Measurements from ENCODE around the gene SPEF2.
"Not testable (repeated sequence)": the region's sequence is repeated elsewhere in the genome, so short reads cannot be mapped to it uniquely, and the experiment has no call there.

The SPEF2 gene

GRCh38 chr5:35651002-35651756 lies 33.5 kb downstream of the SPEF2 start:
- peak; percentile 29 for DNase-seq (ENCODE audit: low read depth)

- DNase-seq (ENCODE audit: low read depth) = no peak
These were observed 39.1 kb downstream of the SPEF2 start for GRCh38 chr5:35656721-35657120.

- DNase-seq (ENCODE audit: low read depth) = no peak
These were observed 40.2 kb downstream of the SPEF2 start for GRCh38 chr5:35657877-35658276.

DNA sequence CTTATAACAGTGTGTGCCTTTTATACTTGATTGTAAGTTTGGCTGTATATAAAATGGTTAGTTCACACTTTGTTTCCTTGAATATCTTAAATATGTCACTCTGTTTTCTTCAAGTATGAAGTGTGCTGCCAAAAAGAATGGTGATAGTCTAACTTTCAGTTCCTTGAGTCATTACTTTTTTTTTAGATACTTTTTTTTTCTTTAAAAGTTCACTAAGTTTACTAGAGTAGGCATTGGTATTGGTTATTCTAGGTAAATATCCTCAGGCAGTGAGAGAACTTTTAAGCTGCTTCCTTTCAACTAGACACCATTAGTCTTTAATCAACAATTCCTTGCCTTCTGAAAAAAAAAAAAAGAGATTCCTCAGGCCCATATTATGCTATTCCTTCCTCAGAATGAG lies 41.9 kb downstream of the SPEF2 start:
- no peak for DNase-seq (ENCODE audit: low read depth)

DNA sequence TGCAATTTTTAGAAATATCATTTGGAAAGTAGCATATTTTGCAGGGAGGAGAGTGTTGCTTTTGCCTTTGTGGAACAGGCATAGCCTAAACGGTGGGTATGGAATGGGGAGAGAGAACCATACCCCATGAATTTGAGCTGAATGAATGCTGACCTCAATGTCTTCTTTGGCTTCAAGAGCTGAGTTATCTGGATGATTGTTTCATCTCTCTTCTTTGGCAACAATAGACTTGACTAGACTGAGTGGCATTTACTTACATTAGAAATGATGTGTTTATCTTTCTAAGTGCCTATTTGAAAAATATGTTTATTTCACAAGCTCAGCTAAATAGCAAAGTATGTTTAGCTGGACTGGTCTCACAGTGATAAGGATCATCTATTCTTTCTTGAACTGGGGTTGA lies 42.8 kb downstream of the SPEF2 start:
- DNase-seq (ENCODE audit: low read depth) = no peak

DNA sequence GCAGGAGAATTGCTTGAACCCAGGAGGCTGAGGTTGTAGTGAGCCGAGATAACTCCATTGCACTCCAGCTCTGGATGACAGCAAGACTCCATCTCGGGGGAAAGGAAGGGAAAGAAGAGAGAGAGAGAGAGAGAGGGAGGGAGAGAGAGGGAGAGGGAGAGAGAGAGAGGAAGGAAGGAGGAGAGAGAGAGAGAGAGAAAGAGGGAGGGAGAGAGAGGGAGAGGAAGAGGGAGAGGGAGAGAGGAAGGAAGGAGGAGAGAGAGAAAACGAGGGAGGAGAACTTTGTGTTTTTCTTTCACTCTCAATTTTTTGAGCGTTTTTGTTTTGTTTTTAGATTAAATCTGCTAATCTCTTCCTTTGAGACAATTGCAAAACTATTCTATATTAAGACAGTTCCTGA lies 46.9 kb downstream of the SPEF2 start:
- DNase-seq (ENCODE audit: low read depth) = no peak

DNA sequence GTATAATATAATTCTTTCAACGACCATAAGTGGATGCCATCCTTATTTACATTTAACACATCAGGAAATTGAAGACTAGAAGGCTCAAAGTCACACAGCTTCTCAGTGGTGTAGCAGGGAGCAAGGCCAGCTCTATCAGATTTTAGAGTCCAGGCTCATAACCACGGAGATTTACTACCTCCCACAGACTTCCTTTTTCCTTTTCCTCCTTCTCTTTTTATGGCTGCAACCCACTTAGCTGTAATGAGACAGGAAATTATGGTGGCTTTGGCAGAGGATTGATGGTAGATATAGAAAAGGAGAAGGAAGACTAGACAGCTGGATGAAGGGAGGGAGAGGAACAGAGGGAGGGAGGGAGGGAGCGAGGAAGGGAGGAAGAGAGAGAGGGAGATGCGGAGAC lies 47.4 kb downstream of the SPEF2 start:
- DNase-seq (ENCODE audit: low read depth) = no peak

DNA sequence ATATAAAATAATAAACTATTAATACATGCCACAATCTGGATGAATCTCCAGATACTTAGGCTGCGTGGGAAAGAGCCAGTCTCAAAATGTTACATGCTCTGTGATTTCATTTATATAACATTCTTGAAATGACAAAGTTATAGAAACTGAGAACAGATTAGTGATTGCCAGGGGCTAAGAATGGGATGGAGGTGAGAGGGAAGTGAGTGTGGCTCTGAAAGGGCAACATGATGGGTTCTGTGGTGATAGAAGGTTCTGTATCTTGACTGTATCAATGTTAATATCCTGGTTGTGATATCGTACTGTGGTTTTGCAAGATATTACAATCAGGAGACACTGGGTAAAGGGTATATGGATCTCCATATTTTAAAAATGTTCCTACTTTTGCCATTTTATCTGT lies 50.7 kb downstream of the SPEF2 start:
- DNase-seq (ENCODE audit: low read depth) = no peak

DNA sequence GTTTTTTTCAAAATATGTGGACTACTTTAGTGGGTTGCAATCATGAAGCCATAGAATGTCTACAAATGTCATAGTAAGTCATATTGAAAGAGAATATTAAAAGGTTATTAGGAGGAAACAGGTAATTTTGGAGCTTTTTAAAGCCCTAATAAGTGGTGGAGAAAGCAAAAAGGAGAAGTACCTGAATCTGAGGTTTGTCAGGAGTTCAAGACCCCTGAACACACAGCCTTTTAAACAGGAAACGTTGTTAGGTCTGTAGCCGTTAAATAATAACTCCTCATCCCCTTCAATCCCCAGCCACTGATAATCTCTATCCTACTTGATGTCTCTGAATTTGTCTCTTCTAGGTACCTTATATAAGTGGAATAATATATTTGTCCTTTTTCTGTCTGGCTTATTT lies 51.1 kb downstream of the SPEF2 start:
- DNase-seq (ENCODE audit: low read depth) = no peak

- no peak for DNase-seq (ENCODE audit: low read depth)
These were observed 54.1 kb downstream of the SPEF2 start for GRCh38 chr5:35671541-35672295.

DNA sequence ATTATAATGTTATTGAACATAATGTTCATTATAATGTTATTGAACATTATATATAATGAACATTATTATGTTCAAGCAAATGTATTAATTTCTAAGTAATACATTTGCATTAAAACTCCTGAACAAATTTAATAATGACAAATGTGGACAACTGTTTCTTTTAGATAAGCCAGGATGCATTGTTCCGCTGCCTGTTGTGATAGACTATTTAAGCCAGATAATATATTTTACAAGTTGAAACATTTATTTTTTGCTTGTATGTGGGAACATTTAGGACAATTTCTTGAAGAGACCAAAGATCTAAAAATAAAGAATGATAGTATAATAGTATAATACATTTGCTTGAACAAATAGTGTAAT lies 54.6 kb downstream of the SPEF2 start:
- DNase-seq (ENCODE audit: low read depth) = not testable (repeated sequence)

- peak; percentile 13 for DNase-seq (ENCODE audit: low read depth)
These were observed 55.3 kb downstream of the SPEF2 start for GRCh38 chr5:35672995-35673394.

GRCh38 chr5:35674049-35674448 lies 56.4 kb downstream of the SPEF2 start:
- no peak for DNase-seq (ENCODE audit: low read depth)

DNA sequence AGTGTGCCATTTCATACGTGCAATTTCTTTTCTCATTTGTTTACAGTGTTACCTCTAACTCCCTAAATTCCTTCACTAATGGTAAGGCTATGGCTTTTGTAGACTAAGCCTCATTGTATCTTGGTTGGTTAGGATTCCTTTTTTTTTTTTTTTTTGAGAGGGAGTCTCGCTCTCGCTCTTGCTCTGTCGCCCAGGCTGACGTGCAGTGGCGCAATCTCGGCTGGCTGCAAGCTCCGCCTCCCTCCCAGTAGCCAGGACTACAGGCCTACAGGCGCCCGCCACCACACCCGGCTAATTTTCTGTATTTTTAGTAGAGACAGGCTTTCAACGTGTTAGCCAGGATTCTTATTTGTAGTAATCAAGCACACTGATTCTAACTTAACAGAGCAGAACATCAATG lies 57.7 kb downstream of the SPEF2 start:
- no peak for DNase-seq (ENCODE audit: low read depth)

DNA sequence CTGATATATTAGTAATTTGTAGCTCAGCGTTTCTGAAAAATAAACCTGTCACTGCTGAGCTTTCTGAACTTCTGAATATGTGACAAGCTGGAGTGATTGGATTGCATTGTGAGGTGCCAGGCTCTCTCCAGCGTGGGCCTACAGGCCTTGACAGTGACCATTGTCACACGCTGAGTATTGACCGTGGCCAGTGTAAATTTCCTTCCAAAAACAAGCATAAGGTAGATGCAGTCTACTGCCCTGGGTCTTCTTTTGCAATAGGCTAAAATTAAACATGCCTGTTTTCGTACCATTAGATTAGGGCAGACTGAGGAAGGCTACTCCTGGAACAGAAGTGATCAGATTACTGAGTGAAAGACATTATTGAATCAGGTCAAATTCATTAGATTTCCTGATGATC lies 60.2 kb downstream of the SPEF2 start:
- no peak for DNase-seq (ENCODE audit: low read depth)

DNA sequence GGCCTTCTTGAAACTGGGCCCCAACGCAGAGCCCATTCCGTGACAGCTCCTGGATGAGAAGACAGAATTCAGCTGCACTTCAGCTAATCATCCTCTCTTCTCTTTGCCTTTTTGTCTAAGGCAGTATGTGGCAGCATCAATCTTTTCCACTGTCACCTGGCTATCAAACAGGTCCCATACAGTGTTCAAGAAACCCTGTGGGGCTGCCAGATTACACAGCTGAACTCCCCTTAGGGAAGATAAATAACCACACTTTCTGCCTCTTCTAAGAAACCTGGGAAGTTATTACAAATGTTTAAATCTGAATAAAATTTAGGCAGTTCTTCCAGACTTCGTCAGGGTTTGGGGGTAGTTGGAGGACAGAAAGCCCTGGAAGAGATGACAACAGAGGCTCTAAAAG lies 61.0 kb downstream of the SPEF2 start:
- no peak for DNase-seq (ENCODE audit: low read depth)

- no peak for DNase-seq (ENCODE audit: low read depth)
These were observed 61.7 kb downstream of the SPEF2 start for GRCh38 chr5:35679357-35679756.

GRCh38 chr5:35681911-35682310 lies 64.2 kb downstream of the SPEF2 start:
- no peak for DNase-seq (ENCODE audit: low read depth)

- no peak for DNase-seq (ENCODE audit: low read depth)
These were observed 65.8 kb downstream of the SPEF2 start for GRCh38 chr5:35683466-35683865.

- DNase-seq (ENCODE audit: low read depth) = no peak
These were observed 67.5 kb downstream of the SPEF2 start for GRCh38 chr5:35685161-35685560.

DNA sequence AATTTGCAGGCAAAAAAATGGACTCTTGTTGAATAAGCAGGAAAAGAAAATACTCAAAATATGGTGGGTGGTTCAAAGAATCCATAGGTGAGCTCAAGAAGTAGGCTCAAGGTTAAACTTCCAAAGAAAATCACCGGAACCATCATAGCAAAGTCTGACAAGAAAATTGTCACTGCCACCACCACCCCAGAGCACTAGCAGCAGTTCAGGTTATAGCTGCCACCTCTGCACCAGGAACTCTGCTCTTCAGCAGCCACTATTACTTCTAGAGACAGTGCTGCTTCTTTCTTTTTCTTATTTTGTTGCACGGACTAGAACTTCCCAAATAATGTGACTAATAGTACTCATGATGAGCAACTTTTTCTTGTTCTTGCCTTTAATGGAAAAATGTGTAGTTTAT lies 70.3 kb downstream of the SPEF2 start:
- DNase-seq (ENCODE audit: low read depth) = no peak

GRCh38 chr5:35694481-35694880 lies 76.8 kb downstream of the SPEF2 start:
- no peak for DNase-seq (ENCODE audit: low read depth)

DNA sequence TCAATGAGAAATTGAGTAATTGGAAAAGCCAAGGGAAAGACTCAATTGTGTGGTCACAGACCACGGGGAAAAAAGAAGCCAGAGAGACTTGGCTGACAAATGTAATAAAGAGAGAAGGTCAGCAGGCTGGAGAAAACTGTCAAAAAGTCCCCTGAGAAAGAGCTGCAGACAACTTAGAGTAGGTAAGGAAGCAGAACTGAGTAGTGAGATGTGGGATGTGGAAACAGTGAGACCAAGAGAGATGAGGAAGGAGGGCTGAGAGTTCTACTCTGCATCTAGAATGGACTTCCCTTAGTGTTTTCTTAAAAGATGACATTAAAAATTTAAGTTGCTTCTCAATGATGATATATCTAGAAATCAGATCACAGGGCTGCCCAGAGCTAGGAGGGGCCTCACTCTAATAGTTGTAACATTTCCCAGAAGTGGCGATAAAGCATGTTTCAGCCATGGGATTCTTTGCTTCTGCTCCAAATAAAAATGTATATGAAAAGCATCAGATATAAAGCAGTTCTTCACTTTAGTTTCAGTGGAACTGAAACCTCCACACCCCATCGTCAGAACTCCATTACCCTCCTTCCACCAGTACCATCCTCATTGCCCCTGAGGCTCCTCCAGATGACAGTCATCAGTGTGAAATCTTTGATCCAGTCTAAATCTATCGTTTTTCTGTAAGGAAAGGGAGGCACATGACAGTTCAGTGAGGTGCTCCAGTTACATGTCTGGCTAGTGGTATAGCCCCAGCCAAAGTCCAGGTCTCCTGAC lies 80.6 kb downstream of the SPEF2 start:
- DNase-seq (ENCODE audit: low read depth) = no peak
